ENCODE results near the gene SRXN1.
A peak's percentile ranks its signal among the peaks of the same experiment; 100 is the strongest.

The SRXN1 gene

DNA sequence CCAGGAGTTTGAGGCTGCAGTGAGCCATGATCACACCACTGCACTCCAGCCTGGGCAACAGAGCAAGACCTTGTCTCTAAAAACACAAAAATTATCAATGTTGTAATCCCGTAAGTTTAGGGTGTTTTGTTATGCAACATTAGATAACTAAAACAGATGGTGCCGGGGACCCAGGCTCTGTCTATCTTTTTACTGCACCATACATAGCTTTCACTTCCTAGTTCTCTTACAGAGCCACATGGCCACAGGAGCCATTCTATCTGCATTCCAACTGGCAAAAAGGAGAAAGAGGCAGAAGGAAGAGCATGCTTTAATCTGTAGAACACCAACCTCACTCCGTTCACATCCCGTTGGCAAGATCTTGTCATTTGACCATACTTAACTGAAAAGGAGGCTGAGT, 37.5 kb downstream of the SRXN1 start:
- peaks cover 3% of the 10 kb centered on the region for H3K36me3 Mint-ChIP-seq (ENCODE audit: low read depth)
- peaks cover 8% of the 10 kb centered on the region for H3K9me3 Mint-ChIP-seq
- peaks cover 37% of the 10 kb centered on the region for H3K27me3 Mint-ChIP-seq (ENCODE audit: low read depth)
- H3K27ac Mint-ChIP-seq, result no peak overlapping the region
- peaks cover 31% of the 10 kb centered on the region for H3K4me1 Mint-ChIP-seq
- TF ChIP-seq CTCF (IDR thresholded peaks at IDR 0.05; ENCODE audit: unreplicated experiment in 3 of 3), result no peak
- no peak overlapping the region for H3K4me3 Mint-ChIP-seq

- Mint-ChIP-seq H3K4me1 (peaks cover 23% of the 10 kb centered on the region), H3K4me3 (peak overlapping the region; percentile 67 to 78 (median 70)), H3K9me3 (no peaks in the 10 kb centered on the region), H3K27ac (peak overlapping the region in 2 of 3 experiments; percentile 34 to 72), H3K36me3 (ENCODE audit: low read depth) (no peaks in the 10 kb centered on the region), H3K27me3 (ENCODE audit: low read depth) (peaks cover 61% of the 10 kb centered on the region)
- no peak for TF ChIP-seq CTCF (IDR thresholded peaks at IDR 0.05; ENCODE audit: unreplicated experiment in 3 of 3)
Observed at GRCh38 chr20:611843-612185, 41.2 kb downstream of the SRXN1 start.

- TF ChIP-seq CTCF (IDR thresholded peaks at IDR 0.05; ENCODE audit: unreplicated experiment in 3 of 3), result no peak
- Mint-ChIP-seq H3K36me3 (ENCODE audit: low read depth) (no peaks in the 10 kb centered on the region), H3K27me3 (ENCODE audit: low read depth) (peaks cover 61% of the 10 kb centered on the region), H3K4me1 (peaks cover 23% of the 10 kb centered on the region), H3K4me3 (peak overlapping the region; percentile 67 to 78 (median 70)), H3K27ac (peak overlapping the region in 1 of 3 experiments; percentile 72), H3K9me3 (no peaks in the 10 kb centered on the region)
Observed at GRCh38 chr20:611047-611842, 41.8 kb downstream of the SRXN1 start.

DNA sequence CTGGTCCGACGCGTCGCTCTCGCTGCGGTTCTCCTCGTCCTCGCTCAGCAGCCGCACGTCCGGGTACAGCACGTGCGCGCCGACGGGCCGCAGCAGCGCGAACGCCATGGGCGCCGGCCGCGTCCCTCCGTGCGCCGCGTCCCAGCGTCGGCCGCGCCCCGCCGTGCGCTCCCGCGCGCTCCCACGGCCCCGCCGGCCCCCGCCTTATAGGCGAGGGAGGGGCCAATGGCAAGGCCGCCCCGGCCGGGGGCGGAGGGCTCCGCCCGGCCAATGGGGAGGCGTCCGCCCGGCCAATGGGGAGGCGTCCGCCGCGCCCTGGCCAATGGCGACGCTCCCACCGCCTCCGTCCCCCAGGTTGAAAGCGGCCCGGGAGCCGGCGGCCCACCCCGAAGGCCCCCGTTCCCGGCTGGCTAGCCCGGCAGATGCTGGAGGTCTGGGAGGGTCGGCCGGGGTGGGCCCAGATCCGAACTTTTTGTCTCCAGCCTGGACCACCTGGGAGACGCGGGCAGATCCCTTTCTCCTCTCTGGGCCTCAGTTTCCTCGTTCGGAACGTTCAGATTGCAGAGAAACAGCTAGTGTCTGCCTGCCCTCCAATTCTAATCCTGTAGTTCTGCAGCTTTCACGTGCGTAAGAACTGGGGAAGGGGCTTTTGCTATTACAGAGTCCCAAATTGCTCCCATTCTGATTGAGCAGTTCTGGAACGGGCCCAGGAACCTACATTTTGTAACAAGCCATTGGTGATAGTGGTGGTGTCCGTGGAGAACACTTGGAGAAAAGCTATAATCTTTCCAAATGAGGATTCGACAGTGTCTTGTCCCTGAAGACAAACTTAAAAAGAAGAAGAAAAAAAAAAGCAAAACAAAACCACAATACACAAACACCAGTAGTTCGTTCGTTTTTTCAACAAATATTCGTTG, 42.6 kb downstream of the SRXN1 start, which contains the start of gene TCF15:
Gene TCF15, minus strand, starts transcription at position 180 of the 917 bp plus-strand sequence. Its CDS starts 72 bp downstream, at position 108.
- H3K9me3 Mint-ChIP-seq, result no peaks in the 10 kb centered on the region
- TF ChIP-seq CTCF (IDR thresholded peaks at IDR 0.05; ENCODE audit: unreplicated experiment in 3 of 3), result no peak
- peak within 1 kb of the TSS; percentile 72 to 78 (median 78) for H3K4me3 Mint-ChIP-seq
- no peaks in the 10 kb centered on the region for H3K36me3 Mint-ChIP-seq (ENCODE audit: low read depth)
- peaks cover 61% of the 10 kb centered on the region for H3K27me3 Mint-ChIP-seq (ENCODE audit: low read depth)
- peak within 1 kb of the TSS in 2 of 3 experiments; percentile 34 to 72 for H3K27ac Mint-ChIP-seq
- peaks cover 31% of the 10 kb centered on the region for H3K4me1 Mint-ChIP-seq

GRCh38 chr20:609371-609964, 43.5 kb downstream of the SRXN1 start:
- H3K36me3 Mint-ChIP-seq (ENCODE audit: low read depth), result no peaks in the 10 kb centered on the region
- peaks cover 36% of the 10 kb centered on the region for H3K4me1 Mint-ChIP-seq
- no peaks in the 10 kb centered on the region for H3K9me3 Mint-ChIP-seq
- no peak for TF ChIP-seq CTCF (IDR thresholded peaks at IDR 0.05; ENCODE audit: unreplicated experiment in 3 of 3)
- peaks cover 56% of the 10 kb centered on the region for H3K27me3 Mint-ChIP-seq (ENCODE audit: low read depth)
- H3K27ac Mint-ChIP-seq, result no peak overlapping the region
- peak overlapping the region; percentile 67 to 78 (median 71) for H3K4me3 Mint-ChIP-seq
